GM21825 (cell line): ENCODE measurements around the gene FASN.
"Not testable (repeated sequence)": the region's sequence is repeated elsewhere in the genome, so short reads cannot be mapped to it uniquely, and the experiment has no call there.

Source experiments
- ATAC-seq: cut with Tn5 transposase; IDR thresholded peaks from one replicate; pipeline ENCODE4 v1.9.1; 2021; ENCODE audit warnings: mild to moderate bottlenecking, moderate library complexity; ENCODE audit not compliant: unreplicated experiment

The FASN gene

GRCh38 chr17:82047914-82048570 is 50.0 kb downstream of the FASN start:
- ATAC-seq = no peak

GRCh38 chr17:82047379-82047778 is 50.7 kb downstream of the FASN start:
- no peak for ATAC-seq

GRCh38 chr17:82046903-82047302 is 51.1 kb downstream of the FASN start:
- ATAC-seq = no peak

- no peak for ATAC-seq
These were observed 52.0 kb downstream of the FASN start for GRCh38 chr17:82045936-82046484.

- no peak for ATAC-seq
These were observed 54.5 kb downstream of the FASN start for GRCh38 chr17:82043507-82043906.

GRCh38 chr17:82042649-82043048 is 55.4 kb downstream of the FASN start:
- no peak for ATAC-seq

- ATAC-seq = no peak
These were observed 56.8 kb downstream of the FASN start for GRCh38 chr17:82041144-82041814.

- ATAC-seq = no peak
These were observed 58.2 kb downstream of the FASN start for GRCh38 chr17:82039695-82040299.

- ATAC-seq = not testable (repeated sequence)
These were observed 59.1 kb downstream of the FASN start for GRCh38 chr17:82038796-82039409.

GRCh38 chr17:82037889-82038195 is 60.2 kb downstream of the FASN start:
- ATAC-seq = no peak

- ATAC-seq = peak; percentile 80
These were observed 60.7 kb downstream of the FASN start, which contains the start of gene DCXR for GRCh38 chr17:82037092-82037888. Gene DCXR, minus strand, starts transcription at chr17:82037697. Its CDS starts 15 bp downstream, at chr17:82037682.

GRCh38 chr17:82036634-82037091 is 61.4 kb downstream of the FASN start:
- no peak for ATAC-seq

GRCh38 chr17:82035956-82036633 is 61.9 kb downstream of the FASN start:
- no peak for ATAC-seq

GRCh38 chr17:82035488-82035887 is 62.5 kb downstream of the FASN start:
- no peak for ATAC-seq

GRCh38 chr17:82034371-82035011 is 63.5 kb downstream of the FASN start:
- no peak for ATAC-seq

- no peak for ATAC-seq
These were observed 64.5 kb downstream of the FASN start for GRCh38 chr17:82033359-82034085.

GRCh38 chr17:82031885-82032627 is 66.0 kb downstream of the FASN start:
- ATAC-seq = no peak

- no peak for ATAC-seq
These were observed 66.6 kb downstream of the FASN start, which contains the start of gene RAC3 for GRCh38 chr17:82031303-82031884. Gene RAC3, plus strand, starts transcription at chr17:82031678. Its CDS starts 84 bp downstream, at chr17:82031762.
